IPS DF 6.9 (cell line): Measurements from ENCODE around the gene WDR45B.

Experiments used
- DNase-seq: peaks from one replicate; pipeline ENCODE4 v3.0.0-alpha.2; 2013; ENCODE audit warnings: low read depth, low spot score
- H3K27ac ChIP-seq: one replicate; pipeline ENCODE4 v1.5.1; 2013; ENCODE audit warnings: low read length, control low read depth
- H3K27me3 ChIP-seq: 2 replicates; pipeline ENCODE4 v1.6.1; 2013; ENCODE audit warnings: mild to moderate bottlenecking, low read length; ENCODE audit not compliant: control insufficient read depth, insufficient read depth
- H3K36me3 ChIP-seq: 2 replicates; pipeline ENCODE4 v1.6.1; 2013; ENCODE audit warnings: low read length; ENCODE audit not compliant: control insufficient read depth, insufficient read depth
- H3K4me1 ChIP-seq: 2 replicates; pipeline ENCODE4 v1.6.1; 2013; ENCODE audit warnings: low read length; ENCODE audit not compliant: control insufficient read depth, insufficient read depth
- H3K4me3 ChIP-seq: 2 replicates; pipeline ENCODE4 v1.5.1; 2013; ENCODE audit warnings: mild to moderate bottlenecking, low read length
- H3K9me3 ChIP-seq: 2 replicates; pipeline ENCODE4 v1.6.1; 2013; ENCODE audit warnings: low read length, inconsistent platforms; ENCODE audit not compliant: control insufficient read depth, insufficient read depth
- WGBS: extraction: QIAGEN DNeasy Blood & Tissue Kit; methylation state at CpG from one replicate; pipeline ENCODE4 v1.1.7; 2013; ENCODE audit warnings: mixed read lengths, missing lambda C conversion rate; ENCODE audit not compliant: insufficient read length, insufficient coverage; 5-methylcytosine and 5-hydroxymethylcytosine counted together

The WDR45B gene

GRCh38 chr17:82567286-82567685 is 81.0 kb downstream of the WDR45B start:
- H3K27me3 ChIP-seq: no peaks in the 10 kb centered on the region
- no peaks in the 10 kb centered on the region for H3K9me3 ChIP-seq
- H3K4me1 ChIP-seq: no peaks in the 10 kb centered on the region; the same call in 1 of the 2 replicates
- no peak overlapping the region for H3K4me3 ChIP-seq
- no CpG with 5 or more reads among the region's 15 CpGs for WGBS
- H3K36me3 ChIP-seq: peaks cover 10% of the 10 kb centered on the region
- DNase-seq: no peak
- no peak overlapping the region for H3K27ac ChIP-seq

GRCh38 chr17:82566129-82566960 is 81.9 kb downstream of the WDR45B start:
- H3K36me3 ChIP-seq: peaks cover 7% of the 10 kb centered on the region

GRCh38 chr17:82565551-82565950 is 82.7 kb downstream of the WDR45B start:
- Histone ChIP-seq H3K4me3 (no peak overlapping the region), H3K4me1 (peaks cover 1% of the 10 kb centered on the region; the same call in 1 of the 2 replicates), H3K27ac (no peak overlapping the region), H3K9me3 (no peaks in the 10 kb centered on the region), H3K27me3 (no peaks in the 10 kb centered on the region), H3K36me3 (peaks cover 7% of the 10 kb centered on the region)
- WGBS: no CpG with 5 or more reads among the region's 1 CpG
- no peak for DNase-seq

More at GRCh38 chr17:82566129-82566960, 81.9 kb downstream of the WDR45B start:
- Histone ChIP-seq H3K4me1 (no peaks in the 10 kb centered on the region; the same call in 1 of the 2 replicates), H3K27ac (no peak overlapping the region), H3K27me3 (no peaks in the 10 kb centered on the region), H3K4me3 (no peak overlapping the region), H3K9me3 (no peaks in the 10 kb centered on the region)
- no peak for DNase-seq
- no CpG with 5 or more reads among the region's 18 CpGs for WGBS
